GM12873 (cell line): ENCODE measurements around the gene NPR2.

ENCODE experiments used
- CTCF ChIP-seq: IDR thresholded peaks from 2 replicates; pipeline ENCODE4 v1.5.1; 2012; ENCODE audit warnings: low read depth, mild to moderate bottlenecking, moderate library complexity, low read length, control low read depth; ENCODE audit not compliant: insufficient read depth; ENCODE audit errors: missing control alignments

NPR2 gene

GRCh38 chr9:35813434-35814105 lies 22.2 kb downstream of the NPR2 start:
- TF ChIP-seq CTCF = peak; percentile 45

- peak; percentile 49 for TF ChIP-seq CTCF
Observed at GRCh38 chr9:35814106-35814840, 22.9 kb downstream of the NPR2 start.

GRCh38 chr9:35814841-35815543 lies 23.6 kb downstream of the NPR2 start, which contains the start of gene HINT2:
Gene HINT2, minus strand, starts transcription at chr9:35815042. Its CDS starts 63 bp downstream, at chr9:35814979.
- TF ChIP-seq CTCF = no peak

GRCh38 chr9:35816708-35817107 lies 25.3 kb downstream of the NPR2 start:
- no peak for TF ChIP-seq CTCF

GRCh38 chr9:35818341-35818740 lies 26.9 kb downstream of the NPR2 start:
- TF ChIP-seq CTCF = no peak

GRCh38 chr9:35820076-35820475 lies 28.7 kb downstream of the NPR2 start:
- no peak for TF ChIP-seq CTCF

- no peak for TF ChIP-seq CTCF
Observed at GRCh38 chr9:35822926-35823325, 31.5 kb downstream of the NPR2 start.
